HepG2 (cell line): Measurements from ENCODE around the gene OTOP1. TPM values are rescaled to one million over a fixed set of nuclear protein-coding genes. Genes with fewer than 3 reads are reported as not detected.
"Not testable (repeated sequence)": the region's sequence is repeated elsewhere in the genome, so short reads cannot be mapped to it uniquely, and the experiment has no call there.

Experiments
- ATAC-seq: fragments of 200-7000 bp; cut with Tn5 transposase; 3 replicates; pipeline ENCODE4 v1.9.1; 2020; ENCODE audit warnings: mild to moderate bottlenecking, moderate library complexity
- BruUV-seq: library from RNA; stranded (reverse); fragments of 400-500 nt; replicated peaks from 2 replicates; lab custom pipeline; 2021; lab: Mats Ljungman, UMichigan
- CTCF ChIA-PET: fragments of 300-600 bp; formaldehyde crosslinking; extraction: SDS; loops from one replicate; lab custom pipeline; 2021; ENCODE audit warnings: low total read pairs, inconsistent platforms, low intra/inter-chr PET ratio; lab: Yijun Ruan, JAX
- POLR2A ChIA-PET: fragments of 350-600 bp; sonication (Branson Sonifier 250); formaldehyde crosslinking; loops from one replicate; lab custom pipeline; 2020; ENCODE audit warnings: antibody characterized with exemption, inconsistent platforms; lab: Yijun Ruan, JAX
- DNase-seq: peaks from one replicate; pipeline ENCODE4 v3.0.0-alpha.2; 2015; ENCODE audit warnings: low spot score
- FAIRE-seq: peaks from 3 replicates; lab custom pipeline; 2011; peaks lifted over from hg19 to GRCh38; lab: Jason Lieb, UNC
- H2AFZ ChIP-seq: one replicate; pipeline ENCODE4 v1.6.1; 2011; ENCODE audit warnings: low read length, inconsistent platforms
- H3K27ac ChIP-seq: fragments of 300-600 bp; 3 replicates; pipeline ENCODE4 v1.8.0; 2011; ENCODE audit warnings: mixed run types, mild to moderate bottlenecking, mixed read lengths, low read length, inconsistent platforms; ENCODE audit not compliant: insufficient read depth; ENCODE audit errors: extremely low read length
- H3K27me3 ChIP-seq, 2 experiments: fragments of 200-600 bp in 1 of 2; 2 replicates in 1 of 2; 3 replicates in 1 of 2; pipeline versions ENCODE4 v1.6.0 to v1.8.0; 2011; ENCODE audit warnings: low read length in 2 of 2, mild to moderate bottlenecking in 2 of 2, moderate library complexity in 2 of 2, inconsistent platforms in 1 of 2; ENCODE audit not compliant: insufficient read depth in 2 of 2, control insufficient read depth in 1 of 2
- H3K36me3 ChIP-seq, 2 experiments: fragments of 200-600 bp in 1 of 2; replicated peaks in 1 of 2; 2 replicates in 1 of 2; 3 replicates in 1 of 2; pipeline versions ENCODE4 v1.5.1 to v1.8.0; 2011; ENCODE audit warnings: low read length in 2 of 2, inconsistent platforms in 1 of 2; ENCODE audit not compliant: insufficient read depth in 2 of 2, control insufficient read depth in 1 of 2
- H3K4me1 ChIP-seq: 2 replicates; pipeline ENCODE4 v1.5.1; 2012; ENCODE audit warnings: low read length, inconsistent platforms; ENCODE audit not compliant: insufficient read depth
- H3K4me2 ChIP-seq: 2 replicates; pipeline ENCODE4 v1.6.0; 2011; ENCODE audit warnings: low read depth, low read length, inconsistent platforms
- H3K4me3 ChIP-seq, 3 experiments: fragments of 200-600 bp in 1 of 3; sonication (generic), shearing (Covaris generic) in 1 of 3; replicated peaks in 1 of 3; 2 replicates each; pipeline ENCODE4 v1.5.1; 2011 to 2016; ENCODE audit warnings: low read length in 3 of 3, inconsistent platforms in 2 of 3, low read depth in 2 of 3, mild to moderate bottlenecking in 2 of 3, control low read depth in 1 of 3, mixed read lengths in 1 of 3; ENCODE audit not compliant: insufficient read depth in 1 of 3
- H3K79me2 ChIP-seq: one replicate; pipeline ENCODE4 v1.6.1; 2011; ENCODE audit warnings: low read length, inconsistent platforms; ENCODE audit not compliant: insufficient read depth
- H3K9ac ChIP-seq: 2 replicates; pipeline ENCODE4 v1.6.0; 2011; ENCODE audit warnings: mild to moderate bottlenecking, low read depth, low read length, inconsistent platforms; ENCODE audit not compliant: insufficient read depth
- H3K9me3 ChIP-seq: 2 replicates; pipeline ENCODE4 v1.5.1; 2012; ENCODE audit warnings: mild to moderate bottlenecking, low read length
- H4K20me1 ChIP-seq: 2 replicates; pipeline ENCODE4 v1.6.0; 2011; ENCODE audit warnings: inconsistent platforms, mild to moderate bottlenecking, low read length, moderate library complexity; ENCODE audit not compliant: insufficient read depth
- ERF ChIP-seq: IDR thresholded peaks from 2 replicates; pipeline ENCODE4 v1.6.1; 2018; ENCODE audit warnings: missing biosample characterization, missing genetic modification reagents
- GABPB1 ChIP-seq: IDR thresholded peaks from 2 replicates; pipeline ENCODE4 v1.6.1; 2016; ENCODE audit warnings: mild to moderate bottlenecking, missing genetic modification reagents, moderate library complexity, missing compliant biosample characterization
- HDAC1 ChIP-seq: sonication (generic); formaldehyde crosslinking; IDR thresholded peaks from 2 replicates; pipeline ENCODE4 v1.5.1; 2020; ENCODE audit warnings: mild to moderate bottlenecking, missing genetic modification reagents
- HMG20A ChIP-seq: IDR thresholded peaks from 2 replicates; pipeline ENCODE4 v1.6.1; 2016; ENCODE audit warnings: borderline replicate concordance
- HMG20B ChIP-seq: conservative IDR thresholded peaks from 2 replicates; pipeline ENCODE4 v1.6.1; 2016; ENCODE audit warnings: missing genetic modification reagents, missing compliant biosample characterization
- HNF4A ChIP-seq: sonication (generic); formaldehyde crosslinking; IDR thresholded peaks from 2 replicates; pipeline ENCODE4 v1.4.0; 2020; ENCODE audit warnings: missing genetic modification reagents
- HOXA3 ChIP-seq: sonication (generic); formaldehyde crosslinking; IDR thresholded peaks from 2 replicates; pipeline ENCODE4 v1.5.0; 2020; ENCODE audit warnings: missing genetic modification reagents
- SALL1 ChIP-seq: sonication (generic); formaldehyde crosslinking; IDR thresholded peaks from 2 replicates; pipeline ENCODE4 v1.8.0; 2022; ENCODE audit warnings: mild to moderate bottlenecking, missing genetic modification reagents
- SKI ChIP-seq: fragments of 450-650 bp; IDR thresholded peaks from one replicate; pipeline ENCODE4 v1.6.1; 2018; ENCODE audit warnings: mild to moderate bottlenecking; ENCODE audit not compliant: partially characterized antibody
- TARDBP ChIP-seq: sonication (generic); formaldehyde crosslinking; IDR thresholded peaks from 2 replicates; pipeline ENCODE4 v1.8.0; 2022; ENCODE audit warnings: mild to moderate bottlenecking, missing genetic modification reagents
- ZNF614 ChIP-seq: IDR thresholded peaks from 2 replicates; pipeline ENCODE4 v1.6.1; 2018; ENCODE audit warnings: missing biosample characterization, missing genetic modification reagents, inconsistent platforms, borderline replicate concordance
- WGBS: methylation state at CpG from one replicate; pipeline ENCODE4 v1.1.6; 2017; ENCODE audit warnings: low lambda C conversion rate; 5-methylcytosine and 5-hydroxymethylcytosine counted together
- in situ Hi-C: cut with HindIII; loops from 2 replicates; pipeline ENCODE4 v1.10.0; 2017; ENCODE audit warnings: low pct_unique_long_range_greater_than_20kb; ENCODE audit not compliant: extremely low pct_ligation_motif_present
- intact Hi-C: fragments of 100-400 bp; cut with micrococcal nuclease; formaldehyde crosslinking; loops from one replicate; pipeline ENCODE4 v1.10.0; 2022; ENCODE audit not compliant: unreplicated experiment
- polyA plus RNA-seq, 8 experiments: library from polyadenylated mRNA; depleted of rRNA in 3 of 8; stranded (reverse) in 7 of 8; unstranded in 1 of 8; fragments of >200 nt; fragmentation: Illumina TruSeq in 4 of 8; extraction: Trizol in 4 of 8; gene quantifications; 2 replicates each; pipeline versions ENCODE4 v1.2.1 to v1.2.3, GENCODE V29; 2011 to 2016; ENCODE audit warnings: low read depth in 4 of 8, missing spikeins in 1 of 8, mixed read lengths in 1 of 8; ENCODE audit not compliant: insufficient read depth in 1 of 8
- total RNA-seq, 5 experiments: library from RNA; depleted of rRNA; stranded (reverse); fragments of >200 nt; fragmentation: Illumina TruSeq; extraction: Trizol; gene quantifications; 2 replicates each; pipeline ENCODE4 v1.2.3, GENCODE V29; 2016; ENCODE audit warnings: low read depth in 1 of 5
- TF ChIP-seq, protein P1 (sequence below): sonication (generic); formaldehyde crosslinking; IDR thresholded peaks from 2 replicates; pipeline ENCODE4 v1.4.0; 2020; ENCODE audit warnings: mild to moderate bottlenecking, missing genetic modification reagents, borderline replicate concordance
- TF ChIP-seq, protein P2 (sequence below): sonication (generic); formaldehyde crosslinking; IDR thresholded peaks from 2 replicates; pipeline ENCODE4 v1.5.1; 2020; ENCODE audit warnings: mild to moderate bottlenecking, missing genetic modification reagents, borderline replicate concordance

The OTOP1 gene
- total and polyA plus RNA-seq, 2 of the 13 experiments (the other 11 are each of a cell fraction or from before 2014, with no cell fraction given), result not detected

DNA sequence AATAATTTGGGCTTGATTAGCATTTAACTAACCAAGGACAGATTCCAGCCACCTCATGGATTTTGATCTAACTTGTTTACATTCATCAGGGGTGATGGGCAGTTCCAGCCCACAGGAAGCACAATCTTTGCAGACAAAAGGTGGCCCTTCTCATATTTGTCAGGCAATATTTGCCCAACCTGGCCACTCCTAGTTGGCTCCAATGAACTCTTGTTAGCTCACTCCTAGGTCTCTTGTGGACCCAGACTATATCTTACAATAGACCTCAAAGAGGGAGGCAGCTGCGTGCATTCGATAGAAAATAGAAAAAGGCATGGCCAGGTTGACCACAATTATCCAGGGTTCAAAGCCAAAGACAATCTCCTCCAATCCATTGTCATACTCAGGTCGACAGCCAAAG, 38.2 kb downstream of the OTOP1 start:
- H3K4me1 ChIP-seq, result peaks cover 34% of the 10 kb centered on the region
- H3K4me2 ChIP-seq, result peak overlapping the region; percentile 49
- H4K20me1 ChIP-seq, H3K9me3 ChIP-seq, POLR2A ChIA-PET, H3K27me3 ChIP-seq, intact Hi-C loops, CTCF ChIA-PET, H3K36me3 ChIP-seq, H2AFZ ChIP-seq, H3K79me2 ChIP-seq, in situ Hi-C loops, BruUV-seq, H3K9ac ChIP-seq: not testable (repeated sequence)
- peak overlapping the region; percentile 47 for H3K27ac ChIP-seq
- 2% methylated on average over 3 of the region's 3 CpGs for WGBS
- 0 out of 6 replicates have a peak overlapping the region, but pooled peaks of 1 of the 3 experiments have one; percentile 19 for H3K4me3 ChIP-seq
- peak; percentile 95 for FAIRE-seq
- peak; percentile 88 for ATAC-seq
- DNase-seq, result peak; percentile 92
- TF ChIP-seq GABPB1 (CRISPR knock-in tag), result 0 out of 2 replicates have a peak, but pooled peaks have one; percentile 13
- TF ChIP-seq SALL1 (CRISPR knock-in tag), result peak; percentile 73
- TF ChIP-seq, protein P1, sequence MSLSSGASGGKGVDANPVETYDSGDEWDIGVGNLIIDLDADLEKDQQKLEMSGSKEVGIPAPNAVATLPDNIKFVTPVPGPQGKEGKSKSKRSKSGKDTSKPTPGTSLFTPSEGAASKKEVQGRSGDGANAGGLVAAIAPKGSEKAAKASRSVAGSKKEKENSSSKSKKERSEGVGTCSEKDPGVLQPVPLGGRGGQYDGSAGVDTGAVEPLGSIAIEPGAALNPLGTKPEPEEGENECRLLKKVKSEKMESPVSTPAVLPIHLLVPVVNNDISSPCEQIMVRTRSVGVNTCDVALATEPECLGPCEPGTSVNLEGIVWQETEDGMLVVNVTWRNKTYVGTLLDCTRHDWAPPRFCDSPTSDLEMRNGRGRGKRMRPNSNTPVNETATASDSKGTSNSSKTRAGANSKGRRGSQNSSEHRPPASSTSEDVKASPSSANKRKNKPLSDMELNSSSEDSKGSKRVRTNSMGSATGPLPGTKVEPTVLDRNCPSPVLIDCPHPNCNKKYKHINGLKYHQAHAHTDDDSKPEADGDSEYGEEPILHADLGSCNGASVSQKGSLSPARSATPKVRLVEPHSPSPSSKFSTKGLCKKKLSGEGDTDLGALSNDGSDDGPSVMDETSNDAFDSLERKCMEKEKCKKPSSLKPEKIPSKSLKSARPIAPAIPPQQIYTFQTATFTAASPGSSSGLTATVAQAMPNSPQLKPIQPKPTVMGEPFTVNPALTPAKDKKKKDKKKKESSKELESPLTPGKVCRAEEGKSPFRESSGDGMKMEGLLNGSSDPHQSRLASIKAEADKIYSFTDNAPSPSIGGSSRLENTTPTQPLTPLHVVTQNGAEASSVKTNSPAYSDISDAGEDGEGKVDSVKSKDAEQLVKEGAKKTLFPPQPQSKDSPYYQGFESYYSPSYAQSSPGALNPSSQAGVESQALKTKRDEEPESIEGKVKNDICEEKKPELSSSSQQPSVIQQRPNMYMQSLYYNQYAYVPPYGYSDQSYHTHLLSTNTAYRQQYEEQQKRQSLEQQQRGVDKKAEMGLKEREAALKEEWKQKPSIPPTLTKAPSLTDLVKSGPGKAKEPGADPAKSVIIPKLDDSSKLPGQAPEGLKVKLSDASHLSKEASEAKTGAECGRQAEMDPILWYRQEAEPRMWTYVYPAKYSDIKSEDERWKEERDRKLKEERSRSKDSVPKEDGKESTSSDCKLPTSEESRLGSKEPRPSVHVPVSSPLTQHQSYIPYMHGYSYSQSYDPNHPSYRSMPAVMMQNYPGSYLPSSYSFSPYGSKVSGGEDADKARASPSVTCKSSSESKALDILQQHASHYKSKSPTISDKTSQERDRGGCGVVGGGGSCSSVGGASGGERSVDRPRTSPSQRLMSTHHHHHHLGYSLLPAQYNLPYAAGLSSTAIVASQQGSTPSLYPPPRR, result peak; percentile 86
- peak; percentile 25; the same call in 1 of the 2 replicates for TF ChIP-seq HMG20A (CRISPR knock-in tag)
- TF ChIP-seq SKI, result peak; percentile 29
- peak; percentile 75 for TF ChIP-seq HNF4A
- peak; percentile 37; the same call in 1 of the 2 replicates for TF ChIP-seq ZNF614
- TF ChIP-seq TARDBP (CRISPR knock-in tag), result peak; percentile 43; the same call in 1 of the 2 replicates
- peak; percentile 55; the same call in 1 of the 2 replicates for TF ChIP-seq HOXA3 (CRISPR knock-in tag)
- 0 out of 2 replicates have a peak, but pooled peaks have one; percentile 31 for TF ChIP-seq HDAC1 (CRISPR knock-in tag)
- TF ChIP-seq, protein P2, sequence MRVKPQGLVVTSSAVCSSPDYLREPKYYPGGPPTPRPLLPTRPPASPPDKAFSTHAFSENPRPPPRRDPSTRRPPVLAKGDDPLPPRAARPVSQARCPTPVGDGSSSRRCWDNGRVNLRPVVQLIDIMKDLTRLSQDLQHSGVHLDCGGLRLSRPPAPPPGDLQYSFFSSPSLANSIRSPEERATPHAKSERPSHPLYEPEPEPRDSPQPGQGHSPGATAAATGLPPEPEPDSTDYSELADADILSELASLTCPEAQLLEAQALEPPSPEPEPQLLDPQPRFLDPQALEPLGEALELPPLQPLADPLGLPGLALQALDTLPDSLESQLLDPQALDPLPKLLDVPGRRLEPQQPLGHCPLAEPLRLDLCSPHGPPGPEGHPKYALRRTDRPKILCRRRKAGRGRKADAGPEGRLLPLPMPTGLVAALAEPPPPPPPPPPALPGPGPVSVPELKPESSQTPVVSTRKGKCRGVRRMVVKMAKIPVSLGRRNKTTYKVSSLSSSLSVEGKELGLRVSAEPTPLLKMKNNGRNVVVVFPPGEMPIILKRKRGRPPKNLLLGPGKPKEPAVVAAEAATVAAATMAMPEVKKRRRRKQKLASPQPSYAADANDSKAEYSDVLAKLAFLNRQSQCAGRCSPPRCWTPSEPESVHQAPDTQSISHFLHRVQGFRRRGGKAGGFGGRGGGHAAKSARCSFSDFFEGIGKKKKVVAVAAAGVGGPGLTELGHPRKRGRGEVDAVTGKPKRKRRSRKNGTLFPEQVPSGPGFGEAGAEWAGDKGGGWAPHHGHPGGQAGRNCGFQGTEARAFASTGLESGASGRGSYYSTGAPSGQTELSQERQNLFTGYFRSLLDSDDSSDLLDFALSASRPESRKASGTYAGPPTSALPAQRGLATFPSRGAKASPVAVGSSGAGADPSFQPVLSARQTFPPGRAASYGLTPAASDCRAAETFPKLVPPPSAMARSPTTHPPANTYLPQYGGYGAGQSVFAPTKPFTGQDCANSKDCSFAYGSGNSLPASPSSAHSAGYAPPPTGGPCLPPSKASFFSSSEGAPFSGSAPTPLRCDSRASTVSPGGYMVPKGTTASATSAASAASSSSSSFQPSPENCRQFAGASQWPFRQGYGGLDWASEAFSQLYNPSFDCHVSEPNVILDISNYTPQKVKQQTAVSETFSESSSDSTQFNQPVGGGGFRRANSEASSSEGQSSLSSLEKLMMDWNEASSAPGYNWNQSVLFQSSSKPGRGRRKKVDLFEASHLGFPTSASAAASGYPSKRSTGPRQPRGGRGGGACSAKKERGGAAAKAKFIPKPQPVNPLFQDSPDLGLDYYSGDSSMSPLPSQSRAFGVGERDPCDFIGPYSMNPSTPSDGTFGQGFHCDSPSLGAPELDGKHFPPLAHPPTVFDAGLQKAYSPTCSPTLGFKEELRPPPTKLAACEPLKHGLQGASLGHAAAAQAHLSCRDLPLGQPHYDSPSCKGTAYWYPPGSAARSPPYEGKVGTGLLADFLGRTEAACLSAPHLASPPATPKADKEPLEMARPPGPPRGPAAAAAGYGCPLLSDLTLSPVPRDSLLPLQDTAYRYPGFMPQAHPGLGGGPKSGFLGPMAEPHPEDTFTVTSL, result peak; percentile 73; the same call in 1 of the 2 replicates
- 0 out of 2 replicates have a peak, but pooled peaks have one; percentile 24 for TF ChIP-seq ERF (CRISPR knock-in tag)
- TF ChIP-seq HMG20B (CRISPR knock-in tag), result 0 out of 2 replicates have a peak, but pooled peaks have one; percentile 60
